SK-N-MC (cell line): Measurements from ENCODE around the gene ITIH1.

Experiments
- EZH2 ChIP-seq: fragments of 200-600 bp; sonication (generic); IDR thresholded peaks from one replicate; pipeline ENCODE4 v1.6.1; 2017; ENCODE audit warnings: antibody characterized with exemption
- FOXP2 ChIP-seq: optimal IDR thresholded peaks from 2 replicates; pipeline ENCODE3; 2011; ENCODE audit warnings: mild to moderate bottlenecking, moderate library complexity; ENCODE audit not compliant: insufficient read depth; ENCODE audit errors: extremely low read length, control extremely low read depth
- POLR2AphosphoS5 ChIP-seq: IDR thresholded peaks from 2 replicates; pipeline ENCODE4 v1.6.1; 2012; ENCODE audit warnings: mild to moderate bottlenecking, low read depth, low read length, borderline replicate concordance

DNA sequence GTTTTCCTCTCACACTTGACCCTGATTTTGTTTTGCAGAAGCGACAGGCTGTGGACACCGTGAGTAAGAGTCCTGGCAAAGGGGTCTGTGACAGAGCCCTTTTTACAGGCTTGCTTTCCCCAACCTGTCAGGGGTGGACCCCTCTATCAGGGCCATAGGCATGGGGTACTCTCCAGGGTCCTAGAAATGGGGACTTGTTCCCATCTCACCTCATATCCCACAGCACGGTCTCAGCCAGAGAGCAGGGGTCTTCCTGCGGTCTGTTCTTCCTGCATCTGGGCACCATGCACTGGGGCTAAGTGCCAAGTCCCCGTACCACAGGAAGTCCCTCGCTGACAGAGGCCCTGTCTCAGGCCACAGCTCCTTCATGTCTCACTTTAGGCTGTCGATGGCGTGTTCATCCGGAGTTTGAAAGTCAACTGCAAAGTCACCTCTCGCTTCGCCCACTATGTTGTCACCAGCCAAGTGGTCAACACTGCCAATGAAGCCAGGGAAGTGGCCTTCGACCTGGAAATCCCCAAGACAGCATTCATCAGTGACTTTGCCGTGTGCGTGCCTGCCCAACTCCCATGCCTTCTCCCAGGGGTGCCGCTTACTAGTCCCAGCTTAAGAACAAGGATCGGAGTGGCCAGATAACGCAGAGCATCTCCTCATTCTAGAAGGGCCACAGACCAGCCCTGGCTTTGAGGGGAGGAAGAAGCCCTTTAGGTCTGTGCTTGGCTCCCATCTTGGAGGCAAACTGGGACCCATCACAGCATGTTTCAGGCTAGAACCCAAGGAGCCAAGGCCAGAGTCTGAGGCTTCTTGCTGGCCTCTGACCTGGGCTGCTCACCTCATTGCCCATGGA is 783 bp downstream of the ITIH1 start:
- TF ChIP-seq POLR2AphosphoS5 = no peak
- no peak for TF ChIP-seq EZH2
- no peak for TF ChIP-seq FOXP2
